PC-9 (cell line): ENCODE data around the gene SLC7A10.

Source experiments
- CTCF ChIP-seq: fragments of 200-600 bp; sonication (generic); conservative IDR thresholded peaks from 2 replicates; pipeline ENCODE4 v1.6.1; 2017; ENCODE audit warnings: mixed run types, antibody characterized with exemption, mild to moderate bottlenecking, moderate library complexity
- EZH2 ChIP-seq: fragments of 200-600 bp; sonication (generic); IDR thresholded peaks from 2 replicates; pipeline ENCODE4 v1.8.0; 2017; ENCODE audit warnings: antibody characterized with exemption, low read depth

- TF ChIP-seq CTCF, result no peak
- TF ChIP-seq EZH2, result no peak
These were observed at the start of gene SLC7A10 for GRCh38 chr19:33225458-33225926.
